ENCODE data around the gene NVL.
"Not testable (repeated sequence)": the region's sequence is repeated elsewhere in the genome, so short reads cannot be mapped to it uniquely, and the experiment has no call there.

The NVL gene

GRCh38 chr1:224235813-224236493 is 94.0 kb downstream of the NVL start:
- no peak for DNase-seq (ENCODE audit: low spot score)

DNA sequence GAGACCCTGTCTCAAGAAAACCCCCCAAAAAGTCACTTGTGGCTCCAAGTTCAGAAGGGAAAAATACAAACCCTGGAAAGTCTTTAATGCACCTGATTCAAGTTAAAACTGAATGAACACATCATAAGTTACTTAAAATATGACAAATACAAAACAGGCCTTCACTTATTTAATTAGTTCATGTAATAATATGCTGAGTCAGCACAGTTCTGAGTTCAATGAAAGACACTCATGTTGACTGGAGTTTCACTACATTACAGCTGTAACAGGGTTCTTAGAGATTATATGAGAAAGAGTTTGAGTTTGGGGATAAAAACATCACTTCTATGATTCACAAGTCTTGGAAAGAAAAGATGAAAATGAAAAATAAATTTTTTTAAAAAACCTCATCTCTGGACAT is 96.0 kb downstream of the NVL start:
- no peak for DNase-seq (ENCODE audit: low spot score)

DNA sequence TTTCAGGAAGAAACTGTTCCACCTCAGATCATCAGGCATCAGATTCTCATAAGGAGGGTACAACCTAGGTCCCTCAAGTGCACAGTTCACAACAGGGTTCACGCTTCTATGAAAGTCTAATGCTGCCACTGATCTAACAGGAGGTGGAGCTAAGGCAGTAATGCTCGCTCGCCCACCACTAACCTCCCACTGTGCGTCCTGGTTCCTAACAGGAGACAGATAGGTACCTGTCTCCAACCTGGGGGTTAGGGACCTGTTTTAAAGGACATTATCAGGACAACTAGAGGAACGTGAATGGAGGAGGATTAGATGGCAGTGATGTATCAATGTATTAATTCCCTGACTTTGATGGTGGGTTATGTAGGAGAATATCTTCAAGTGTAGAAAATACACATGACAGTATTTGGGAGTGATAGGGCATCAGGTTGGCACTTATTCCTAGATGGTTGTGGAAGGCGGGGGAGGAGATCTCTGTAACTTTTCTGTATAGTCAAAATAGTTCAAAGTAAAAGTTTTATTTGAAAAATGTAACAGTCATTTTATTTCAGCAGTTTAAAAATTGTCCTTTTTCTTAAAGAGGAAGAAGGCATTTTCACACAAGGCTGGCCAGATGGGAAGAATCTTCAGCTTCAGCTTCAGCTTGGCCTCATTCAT is 103.0 kb downstream of the NVL start:
- DNase-seq (ENCODE audit: low spot score) = no peak

DNA sequence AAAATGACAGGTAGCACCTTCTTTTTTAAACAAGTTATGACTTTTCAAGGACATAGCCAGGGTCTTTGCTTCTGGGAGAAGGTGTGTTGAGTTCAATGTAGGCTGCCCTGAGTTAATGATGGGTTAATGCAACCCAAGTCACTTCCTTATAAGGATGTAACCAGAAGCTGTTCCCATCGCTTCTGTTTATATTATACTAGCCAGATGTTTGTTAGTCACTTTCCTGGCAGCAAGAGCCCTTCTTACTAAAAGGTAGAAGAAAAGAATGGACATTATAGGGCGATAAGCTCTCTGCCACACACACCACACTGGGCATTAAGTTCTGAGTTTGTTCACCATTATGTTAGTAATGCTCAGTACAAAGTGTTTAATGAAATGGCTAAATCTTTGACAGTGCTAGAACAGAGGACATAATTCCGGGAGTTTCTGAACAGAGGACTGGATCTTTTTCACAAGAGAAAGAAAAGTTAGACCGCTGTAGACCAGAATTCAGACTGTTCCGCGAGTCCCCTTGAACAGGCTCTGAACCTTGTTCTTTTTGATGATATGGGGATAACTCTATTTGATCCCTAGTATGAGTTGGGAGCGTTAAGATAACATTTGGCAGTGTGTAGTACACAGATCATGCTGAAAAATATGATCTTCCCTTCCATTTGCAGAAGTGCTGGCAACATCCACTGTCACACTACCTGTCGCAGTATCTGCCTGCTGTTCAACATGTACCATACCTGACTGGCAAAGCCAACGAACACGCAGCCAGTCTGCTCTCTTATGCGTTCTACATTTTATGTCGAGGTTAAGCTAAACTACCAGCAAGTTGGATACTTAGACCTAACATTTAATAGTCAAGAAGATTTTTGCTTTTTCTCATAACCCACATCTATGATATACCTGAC is 105.9 kb downstream of the NVL start:
- DNase-seq (ENCODE audit: low spot score) = peak; percentile 67

- DNase-seq (ENCODE audit: low spot score) = no peak
Measured at GRCh38 chr1:224219612-224220059, 110.3 kb downstream of the NVL start.

DNA sequence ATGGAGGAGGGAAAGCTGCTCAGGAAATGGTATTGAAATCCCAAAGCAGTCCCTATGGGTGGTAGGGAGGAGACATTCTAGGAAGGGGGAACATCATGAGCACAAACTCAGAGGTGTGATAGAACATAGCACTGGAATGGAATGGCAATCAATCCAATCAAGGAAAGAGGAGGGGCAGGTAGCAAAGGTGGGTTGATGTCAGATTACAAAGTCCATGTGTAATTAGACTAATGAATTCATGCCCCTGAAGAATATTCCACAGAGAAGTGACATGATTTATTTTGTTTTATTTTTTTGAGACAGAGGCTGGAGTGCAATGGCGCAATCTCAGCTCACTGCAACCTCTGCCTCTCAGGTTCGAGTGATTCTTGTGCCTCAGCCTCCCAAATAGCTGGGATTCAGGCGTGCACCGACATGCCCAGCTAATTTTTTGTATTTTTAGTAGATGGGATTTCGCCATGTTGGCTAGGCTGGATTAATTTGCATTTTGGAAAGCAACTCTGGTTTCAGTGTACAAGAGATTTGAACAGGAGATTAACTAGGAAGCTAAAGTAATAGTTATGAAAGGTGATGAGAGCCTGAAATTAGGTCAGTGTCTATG is 110.9 kb downstream of the NVL start:
- DNase-seq (ENCODE audit: low spot score) = no peak

DNA sequence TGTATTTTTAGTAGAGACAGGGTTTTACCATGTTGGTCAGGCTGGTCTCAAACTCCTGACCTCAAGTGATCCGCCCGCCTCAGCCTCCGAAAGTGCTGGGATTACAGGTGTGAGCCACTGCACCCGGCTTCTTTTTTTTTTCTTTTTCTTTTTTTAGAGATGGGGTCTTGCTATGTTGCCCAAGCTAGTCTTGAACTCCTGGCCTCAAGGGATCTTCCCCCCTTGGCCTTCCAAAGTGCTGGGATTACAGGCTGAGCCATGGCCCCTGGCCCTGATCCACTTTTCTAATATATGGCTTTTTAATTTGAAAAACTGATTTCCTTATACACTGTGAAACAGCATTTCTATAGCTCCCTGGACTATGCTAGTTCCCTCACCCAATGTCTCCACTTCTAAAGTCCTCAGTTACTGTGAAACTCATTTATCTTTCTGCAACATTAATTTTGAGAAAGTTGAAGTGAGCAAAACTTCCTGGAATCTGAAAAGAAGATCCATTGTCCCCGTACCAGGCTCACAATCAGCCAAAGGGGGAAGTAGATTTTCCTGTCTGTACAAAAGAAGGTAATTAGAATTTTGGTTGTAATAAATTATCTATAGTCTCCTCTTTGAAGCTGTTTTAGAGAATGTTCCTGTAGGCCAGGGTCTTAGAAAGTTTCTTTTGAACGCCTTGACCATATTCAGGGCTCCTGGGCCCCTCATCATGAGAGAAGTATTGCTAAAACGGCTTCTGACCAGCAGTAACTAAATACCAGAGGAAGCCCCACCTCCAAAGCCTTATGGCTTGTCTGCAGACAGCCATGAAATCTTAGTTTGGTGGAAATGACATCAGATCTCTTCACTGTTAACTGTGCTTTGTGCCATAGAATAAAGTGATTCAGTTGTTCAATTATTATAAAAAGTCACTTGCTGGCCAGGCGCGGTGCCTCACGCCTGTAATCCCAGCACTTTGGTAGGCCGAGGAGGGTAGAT is 112.0 kb downstream of the NVL start:
- DNase-seq (ENCODE audit: low spot score) = peak; percentile 56

DNA sequence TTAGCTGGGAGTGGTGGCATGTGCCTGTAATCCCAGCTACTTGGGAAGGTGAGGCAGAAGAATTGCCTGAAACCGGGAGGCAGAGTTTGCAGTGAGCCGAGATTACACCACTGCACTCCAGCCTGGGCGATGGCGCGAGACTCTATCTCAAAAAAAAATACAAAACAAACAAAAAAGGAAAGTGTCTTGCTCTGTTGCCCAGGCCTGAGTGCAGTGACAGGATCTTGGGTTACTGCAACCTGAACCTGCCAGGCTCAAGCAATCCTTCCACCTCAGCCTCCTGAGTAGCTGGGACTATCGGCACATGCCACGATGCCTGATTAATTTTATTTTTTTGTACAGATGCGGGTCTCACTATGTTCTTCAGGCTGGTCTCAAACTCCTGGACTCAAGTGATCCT is 113.6 kb downstream of the NVL start:
- DNase-seq (ENCODE audit: low spot score) = no peak

DNA sequence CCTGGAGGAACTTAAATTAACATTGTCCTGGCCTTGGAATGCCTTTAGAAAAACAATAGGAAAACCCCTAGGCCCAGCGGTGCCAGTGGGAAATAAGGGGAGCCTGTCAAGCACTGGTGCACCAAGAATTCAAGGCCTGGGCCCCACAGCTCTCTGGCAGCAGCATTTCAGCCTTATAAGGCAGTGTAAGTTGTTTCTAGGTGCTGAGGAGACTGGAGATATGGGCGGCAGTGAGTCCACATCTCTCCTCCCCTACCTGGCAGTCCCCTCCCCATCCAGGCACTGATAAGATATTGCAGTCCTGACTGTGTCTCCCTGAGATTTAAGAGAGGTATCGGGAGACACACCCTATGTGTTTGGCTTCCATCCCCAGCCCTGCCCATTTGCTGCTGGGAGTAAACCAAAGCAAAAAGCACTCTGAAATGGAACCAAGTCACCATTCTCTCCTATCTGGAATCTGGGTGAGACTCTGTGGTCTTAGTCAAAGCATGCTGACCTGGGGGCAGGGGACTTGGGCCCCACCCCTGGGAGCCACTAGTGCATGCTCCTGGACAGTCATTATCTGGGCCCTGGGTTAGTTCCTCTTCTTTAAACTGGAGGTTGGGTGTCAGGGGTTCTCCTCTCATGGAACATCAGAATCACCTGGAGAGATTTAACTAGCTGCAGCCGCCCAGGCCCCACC is 116.4 kb downstream of the NVL start:
- no peak for DNase-seq (ENCODE audit: low spot score)

GRCh38 chr1:224212618-224213061 is 117.3 kb downstream of the NVL start:
- DNase-seq (ENCODE audit: low spot score) = no peak

- DNase-seq (ENCODE audit: low spot score) = peak; percentile 71
Measured at GRCh38 chr1:224211206-224211962, 118.6 kb downstream of the NVL start.

DNA sequence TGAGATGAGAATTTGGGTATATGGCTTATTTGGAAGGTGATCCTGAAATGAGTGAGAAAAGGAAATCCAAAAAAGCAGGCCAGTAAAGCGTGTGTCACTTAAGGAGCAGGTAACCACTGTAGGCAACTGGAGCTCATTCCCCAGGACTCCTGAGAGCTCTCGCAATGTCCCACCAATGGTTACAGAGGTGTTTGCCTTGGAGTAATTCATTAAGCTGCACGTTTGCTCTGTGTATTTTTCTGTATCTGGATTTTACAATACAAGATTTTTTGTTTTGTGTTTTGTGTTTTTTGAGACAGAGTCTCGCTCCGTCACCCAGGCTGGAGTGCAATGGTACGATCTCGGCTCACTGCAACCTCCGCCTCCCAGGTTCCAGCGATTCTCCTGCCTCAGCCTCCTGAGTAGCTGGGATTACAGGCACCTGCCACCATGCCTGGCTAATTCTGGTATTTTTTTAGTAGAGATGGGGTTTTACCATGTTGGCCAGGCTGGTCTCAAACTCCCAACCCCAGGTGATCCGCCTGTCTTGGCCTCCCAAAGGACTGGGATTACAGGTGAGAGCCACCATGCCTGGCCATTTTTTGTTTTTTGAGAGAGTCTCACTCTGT is 123.9 kb downstream of the NVL start:
- DNase-seq (ENCODE audit: low spot score) = not testable (repeated sequence)

DNA sequence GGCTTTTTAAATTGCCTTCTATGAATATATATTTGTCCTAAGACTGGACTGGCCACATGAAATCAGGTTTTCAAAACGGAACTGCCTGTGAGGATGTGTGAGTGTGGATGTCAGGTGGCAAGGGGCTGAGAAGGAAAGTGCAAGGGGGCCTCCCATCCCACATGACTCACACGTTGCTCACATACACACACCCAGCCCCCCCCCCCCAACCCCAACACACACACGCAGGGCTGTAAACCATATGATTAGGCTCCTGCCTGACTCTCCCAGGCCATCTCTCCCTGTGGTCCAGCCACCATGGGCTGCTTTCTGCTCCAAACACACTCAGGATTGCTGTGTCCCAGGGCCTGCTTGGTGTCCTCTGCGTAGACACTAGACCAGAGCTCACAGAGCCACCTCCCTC is 124.5 kb downstream of the NVL start:
- DNase-seq (ENCODE audit: low spot score) = peak; percentile 81

DNA sequence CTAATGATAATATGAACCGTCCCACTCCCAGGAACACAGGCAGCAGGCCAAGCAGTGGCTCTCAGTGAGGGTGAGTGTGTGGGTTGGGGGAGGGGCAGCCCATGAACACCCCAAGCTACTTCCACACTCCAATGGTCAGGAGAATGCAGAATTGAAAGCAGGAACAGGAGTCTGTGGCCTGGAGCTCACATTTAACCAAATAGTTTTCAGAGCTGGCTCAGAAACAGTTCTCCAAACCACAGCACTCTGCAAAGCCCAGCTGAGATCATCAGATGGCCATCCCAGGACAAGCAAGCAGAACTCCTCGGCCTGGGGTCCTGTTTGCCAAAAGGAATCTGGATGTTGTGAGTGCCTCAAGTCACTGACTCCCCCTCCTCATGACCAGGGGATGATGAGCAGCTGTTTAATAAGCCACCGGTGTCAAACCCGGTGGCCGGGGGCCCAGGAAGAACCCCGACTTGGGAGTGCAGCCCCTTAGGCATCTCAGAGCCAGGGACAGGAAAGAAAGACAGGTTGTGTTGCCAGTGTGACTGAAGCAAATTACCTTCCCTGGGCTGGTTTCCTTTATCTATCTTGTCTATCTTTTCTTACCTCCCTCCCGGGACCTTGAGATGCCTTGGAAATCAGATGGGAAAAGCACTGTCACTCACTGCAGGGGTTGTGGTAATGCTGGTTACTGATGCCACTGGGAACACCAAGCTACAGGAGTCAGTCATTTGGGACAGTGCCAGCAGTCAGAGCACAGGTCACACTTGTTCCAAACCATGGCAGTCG is 126.5 kb downstream of the NVL start:
- DNase-seq (ENCODE audit: low spot score) = no peak

DNA sequence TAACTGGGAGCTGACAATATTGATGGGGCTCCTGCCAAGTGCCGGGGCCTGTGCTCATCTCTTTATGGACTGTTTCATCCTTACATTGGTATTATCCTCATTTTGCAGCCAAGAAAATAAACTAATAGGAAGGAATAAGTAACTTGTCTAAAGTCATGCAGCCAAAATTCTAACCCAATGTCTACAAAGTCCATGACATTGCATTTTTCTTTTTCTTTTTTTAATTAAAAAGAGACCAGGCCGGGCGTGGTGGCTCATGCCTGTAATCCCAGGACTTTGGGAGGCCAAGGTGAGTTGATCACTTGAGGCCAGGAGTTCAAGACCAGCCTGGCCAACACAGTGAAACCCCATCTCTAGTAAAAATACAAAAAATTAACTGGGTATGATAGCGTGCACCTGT is 128.1 kb downstream of the NVL start:
- no peak for DNase-seq (ENCODE audit: low spot score)

GRCh38 chr1:224201383-224201782 is 128.6 kb downstream of the NVL start:
- no peak for DNase-seq (ENCODE audit: low spot score)

GRCh38 chr1:224199679-224200078 is 130.3 kb downstream of the NVL start:
- DNase-seq (ENCODE audit: low spot score) = no peak

DNA sequence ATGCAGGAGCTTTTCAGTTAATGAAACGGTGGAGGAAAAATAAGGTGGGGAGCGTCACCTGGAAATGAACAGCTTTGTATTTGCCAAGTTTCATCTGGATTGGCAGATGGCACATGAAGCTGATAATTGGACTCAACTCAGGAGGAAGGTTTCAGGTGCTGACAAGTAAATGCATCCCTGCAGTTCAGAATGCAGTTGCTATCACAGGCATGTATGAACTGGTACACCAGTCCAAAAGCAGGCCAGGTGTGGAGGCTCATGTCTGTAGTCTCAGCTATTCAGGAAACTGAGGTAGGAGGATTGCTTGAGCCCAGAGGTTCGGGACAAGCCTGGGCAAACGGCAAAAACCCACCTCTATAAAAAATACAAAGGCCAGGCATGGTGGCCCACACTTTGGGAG is 131.4 kb downstream of the NVL start:
- no peak for DNase-seq (ENCODE audit: low spot score)

Measured in kidney capillary endothelial cell (primary cell).